Stimulated activated CD8-positive, alpha-beta memory T cell treated with anti-CD3 and anti-CD28 coated beads, Interleukin-4, amount 100 ng/mL, for 1 hour (primary cell): Measurements from ENCODE around the gene STARD5.
A peak's percentile ranks its signal among the peaks of the same experiment; 100 is the strongest.
"Not testable (repeated sequence)": the region's sequence is repeated elsewhere in the genome, so short reads cannot be mapped to it uniquely, and the experiment has no call there.

Source experiments
- DNase-seq, 2 donors: peaks; one replicate each; pipeline ENCODE4 v3.0.0-alpha.2; 2020; ENCODE audit warnings: low read depth in 2 of 2, low spot score in 1 of 2

STARD5 gene

GRCh38 chr15:81323944-81324881 is at the start of gene STARD5:
Gene STARD5 (minus strand): TSS chr15:81324141. CDS start chr15:81324099, 42 bp downstream.
- DNase-seq = peak; percentile 87 to 91

- DNase-seq = no peak
Measured at GRCh38 chr15:81373176-81373575, 49.2 kb upstream of the STARD5 start.

- DNase-seq = no peak
Measured at GRCh38 chr15:81372575-81372974, 48.6 kb upstream of the STARD5 start.

GRCh38 chr15:81363718-81364500 is 40.0 kb upstream of the STARD5 start:
- DNase-seq = no peak

GRCh38 chr15:81363276-81363675 is 39.3 kb upstream of the STARD5 start:
- DNase-seq = no peak

- DNase-seq = no peak
Measured at GRCh38 chr15:81362790-81363189, 38.8 kb upstream of the STARD5 start.

GRCh38 chr15:81361891-81362290 is 38.0 kb upstream of the STARD5 start:
- DNase-seq = no peak

- DNase-seq = no peak
Measured at GRCh38 chr15:81360491-81360890, 36.5 kb upstream of the STARD5 start.

GRCh38 chr15:81358248-81358647 is 34.3 kb upstream of the STARD5 start:
- no peak for DNase-seq

GRCh38 chr15:81357180-81357686 is 33.3 kb upstream of the STARD5 start:
- DNase-seq = no peak

GRCh38 chr15:81356252-81356651 is 32.3 kb upstream of the STARD5 start:
- no peak for DNase-seq

- DNase-seq = no peak
Measured at GRCh38 chr15:81351651-81352050, 27.7 kb upstream of the STARD5 start.

- DNase-seq = no peak
Measured at GRCh38 chr15:81349271-81349670, 25.3 kb upstream of the STARD5 start.

GRCh38 chr15:81348691-81349090 is 24.8 kb upstream of the STARD5 start:
- DNase-seq = not testable (repeated sequence)

GRCh38 chr15:81347910-81348309 is 24.0 kb upstream of the STARD5 start:
- DNase-seq = no peak

- no peak for DNase-seq
Measured at GRCh38 chr15:81346611-81347010, 22.7 kb upstream of the STARD5 start.

GRCh38 chr15:81343371-81343770 is 19.4 kb upstream of the STARD5 start:
- DNase-seq = no peak

- no peak for DNase-seq
Measured at GRCh38 chr15:81341351-81341750, 17.4 kb upstream of the STARD5 start.

- no peak for DNase-seq
Measured at GRCh38 chr15:81339851-81340250, 15.9 kb upstream of the STARD5 start.

- no peak for DNase-seq
Measured at GRCh38 chr15:81339321-81339720, 15.4 kb upstream of the STARD5 start.

GRCh38 chr15:81338170-81339007 is 14.4 kb upstream of the STARD5 start:
- no peak for DNase-seq
